Measurements from ENCODE around the gene PDGFB.

Gene PDGFB

GRCh38 chr22:39252461-39253434, 8.0 kb upstream of the PDGFB start:
- TF ChIP-seq CTCF (conservative IDR thresholded peaks at IDR 0.05) = no peak
- peak overlapping the region; percentile 59; the same call in 1 of the 2 replicates for H3K27ac ChIP-seq

GRCh38 chr22:39251762-39252460, 7.1 kb upstream of the PDGFB start:
- H3K27ac ChIP-seq = no peak overlapping the region
- TF ChIP-seq CTCF (conservative IDR thresholded peaks at IDR 0.05) = no peak

GRCh38 chr22:39250838-39251237, 6.1 kb upstream of the PDGFB start:
- no peak overlapping the region for H3K27ac ChIP-seq
- no peak for TF ChIP-seq CTCF (conservative IDR thresholded peaks at IDR 0.05)

GRCh38 chr22:39250131-39250530, 5.3 kb upstream of the PDGFB start:
- no peak overlapping the region for H3K27ac ChIP-seq
- no peak for TF ChIP-seq CTCF (conservative IDR thresholded peaks at IDR 0.05)

- no peak for TF ChIP-seq CTCF (conservative IDR thresholded peaks at IDR 0.05)
- no peak overlapping the region for H3K27ac ChIP-seq
These were observed 4.4 kb upstream of the PDGFB start for GRCh38 chr22:39249086-39249704.

- H3K27ac ChIP-seq = no peak overlapping the region
- no peak for TF ChIP-seq CTCF (conservative IDR thresholded peaks at IDR 0.05)
These were observed 3.5 kb upstream of the PDGFB start for GRCh38 chr22:39248254-39248653.

GRCh38 chr22:39247361-39247760, 2.6 kb upstream of the PDGFB start:
- no peak overlapping the region for H3K27ac ChIP-seq
- no peak for TF ChIP-seq CTCF (conservative IDR thresholded peaks at IDR 0.05)

Data from VCaP (cell line).